ENCODE results near the gene FOXA3. TPM values are rescaled to one million over a fixed set of nuclear protein-coding genes. Genes with fewer than 3 reads are reported as not detected.

FOXA3 gene
- total RNA-seq, 1 donor from 2014 or later: 1.0 TPM

DNA sequence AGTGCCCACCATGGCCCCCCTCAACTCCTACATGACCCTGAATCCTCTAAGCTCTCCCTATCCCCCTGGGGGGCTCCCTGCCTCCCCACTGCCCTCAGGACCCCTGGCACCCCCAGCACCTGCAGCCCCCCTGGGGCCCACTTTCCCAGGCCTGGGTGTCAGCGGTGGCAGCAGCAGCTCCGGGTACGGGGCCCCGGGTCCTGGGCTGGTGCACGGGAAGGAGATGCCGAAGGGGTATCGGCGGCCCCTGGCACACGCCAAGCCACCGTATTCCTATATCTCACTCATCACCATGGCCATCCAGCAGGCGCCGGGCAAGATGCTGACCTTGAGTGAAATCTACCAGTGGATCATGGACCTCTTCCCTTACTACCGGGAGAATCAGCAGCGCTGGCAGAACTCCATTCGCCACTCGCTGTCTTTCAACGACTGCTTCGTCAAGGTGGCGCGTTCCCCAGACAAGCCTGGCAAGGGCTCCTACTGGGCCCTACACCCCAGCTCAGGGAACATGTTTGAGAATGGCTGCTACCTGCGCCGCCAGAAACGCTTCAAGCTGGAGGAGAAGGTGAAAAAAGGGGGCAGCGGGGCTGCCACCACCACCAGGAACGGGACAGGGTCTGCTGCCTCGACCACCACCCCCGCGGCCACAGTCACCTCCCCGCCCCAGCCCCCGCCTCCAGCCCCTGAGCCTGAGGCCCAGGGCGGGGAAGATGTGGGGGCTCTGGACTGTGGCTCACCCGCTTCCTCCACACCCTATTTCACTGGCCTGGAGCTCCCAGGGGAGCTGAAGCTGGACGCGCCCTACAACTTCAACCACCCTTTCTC, 8.2 kb downstream of the FOXA3 start:
- Mint-ChIP-seq H3K27me3 (ENCODE audit: unreplicated experiment) (peaks cover 8% of the 10 kb centered on the region), H3K27ac (ENCODE audit: unreplicated experiment) (no peak overlapping the region), H3K4me1 (ENCODE audit: low read depth, unreplicated experiment) (peaks cover 3% of the 10 kb centered on the region), H3K4me3 (ENCODE audit: unreplicated experiment) (no peak overlapping the region), H3K9me3 (ENCODE audit: unreplicated experiment) (peaks cover 4% of the 10 kb centered on the region), H3K36me3 (ENCODE audit: unreplicated experiment) (no peaks in the 10 kb centered on the region)
- no peak for DNase-seq
- TF ChIP-seq, protein P1, sequence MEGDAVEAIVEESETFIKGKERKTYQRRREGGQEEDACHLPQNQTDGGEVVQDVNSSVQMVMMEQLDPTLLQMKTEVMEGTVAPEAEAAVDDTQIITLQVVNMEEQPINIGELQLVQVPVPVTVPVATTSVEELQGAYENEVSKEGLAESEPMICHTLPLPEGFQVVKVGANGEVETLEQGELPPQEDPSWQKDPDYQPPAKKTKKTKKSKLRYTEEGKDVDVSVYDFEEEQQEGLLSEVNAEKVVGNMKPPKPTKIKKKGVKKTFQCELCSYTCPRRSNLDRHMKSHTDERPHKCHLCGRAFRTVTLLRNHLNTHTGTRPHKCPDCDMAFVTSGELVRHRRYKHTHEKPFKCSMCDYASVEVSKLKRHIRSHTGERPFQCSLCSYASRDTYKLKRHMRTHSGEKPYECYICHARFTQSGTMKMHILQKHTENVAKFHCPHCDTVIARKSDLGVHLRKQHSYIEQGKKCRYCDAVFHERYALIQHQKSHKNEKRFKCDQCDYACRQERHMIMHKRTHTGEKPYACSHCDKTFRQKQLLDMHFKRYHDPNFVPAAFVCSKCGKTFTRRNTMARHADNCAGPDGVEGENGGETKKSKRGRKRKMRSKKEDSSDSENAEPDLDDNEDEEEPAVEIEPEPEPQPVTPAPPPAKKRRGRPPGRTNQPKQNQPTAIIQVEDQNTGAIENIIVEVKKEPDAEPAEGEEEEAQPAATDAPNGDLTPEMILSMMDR (IDR thresholded peaks at IDR 0.05; ENCODE audit: partially characterized antibody, unreplicated experiment): no peak

GRCh38 chr19:45873219-45873772, 9.2 kb downstream of the FOXA3 start:
- Mint-ChIP-seq H3K9me3 (ENCODE audit: unreplicated experiment) (peaks cover 5% of the 10 kb centered on the region), H3K27ac (ENCODE audit: unreplicated experiment) (no peak overlapping the region), H3K4me1 (ENCODE audit: low read depth, unreplicated experiment) (peaks cover 8% of the 10 kb centered on the region), H3K36me3 (ENCODE audit: unreplicated experiment) (no peaks in the 10 kb centered on the region), H3K27me3 (ENCODE audit: unreplicated experiment) (peaks cover 8% of the 10 kb centered on the region), H3K4me3 (ENCODE audit: unreplicated experiment) (no peak overlapping the region)
- no peak for DNase-seq
- TF ChIP-seq, protein P1 (IDR thresholded peaks at IDR 0.05; ENCODE audit: partially characterized antibody, unreplicated experiment): no peak

- no peak for DNase-seq
- Mint-ChIP-seq H3K4me1 (ENCODE audit: low read depth, unreplicated experiment) (peaks cover 12% of the 10 kb centered on the region), H3K27ac (ENCODE audit: unreplicated experiment) (no peak overlapping the region), H3K36me3 (ENCODE audit: unreplicated experiment) (no peaks in the 10 kb centered on the region), H3K4me3 (ENCODE audit: unreplicated experiment) (peak overlapping the region; percentile 6), H3K27me3 (ENCODE audit: unreplicated experiment) (peaks cover 8% of the 10 kb centered on the region), H3K9me3 (ENCODE audit: unreplicated experiment) (peaks cover 5% of the 10 kb centered on the region)
- TF ChIP-seq, protein P1 (IDR thresholded peaks at IDR 0.05; ENCODE audit: partially characterized antibody, unreplicated experiment): no peak
Observed at GRCh38 chr19:45874620-45874966, 10.5 kb downstream of the FOXA3 start.

GRCh38 chr19:45876161-45876410, 12.0 kb downstream of the FOXA3 start:
- Mint-ChIP-seq H3K27me3 (ENCODE audit: unreplicated experiment) (peaks cover 10% of the 10 kb centered on the region), H3K4me1 (ENCODE audit: low read depth, unreplicated experiment) (peaks cover 12% of the 10 kb centered on the region), H3K27ac (ENCODE audit: unreplicated experiment) (no peak overlapping the region), H3K36me3 (ENCODE audit: unreplicated experiment) (no peaks in the 10 kb centered on the region), H3K9me3 (ENCODE audit: unreplicated experiment) (peaks cover 5% of the 10 kb centered on the region), H3K4me3 (ENCODE audit: unreplicated experiment) (peak overlapping the region; percentile 65)
- DNase-seq: no peak
- TF ChIP-seq, protein P1 (IDR thresholded peaks at IDR 0.05; ENCODE audit: partially characterized antibody, unreplicated experiment): no peak

Data from glutamatergic neuron (in vitro differentiated cells).